GM18508 (cell line): ENCODE data around the gene ELAC2.
"Not testable (repeated sequence)": the region's sequence is repeated elsewhere in the genome, so short reads cannot be mapped to it uniquely, and the experiment has no call there.

Experiments
- ATAC-seq: cut with Tn5 transposase; IDR thresholded peaks from one replicate; pipeline ENCODE4 v1.9.1; 2021; ENCODE audit warnings: moderate number of reproducible peaks; ENCODE audit not compliant: insufficient read depth, unreplicated experiment

Gene ELAC2

GRCh38 chr17:12992676-12993075 lies 25.2 kb downstream of the ELAC2 start:
- no peak for ATAC-seq

- no peak for ATAC-seq
Observed at GRCh38 chr17:12990926-12991325, 26.9 kb downstream of the ELAC2 start.

- no peak for ATAC-seq
Observed at GRCh38 chr17:12990041-12990808, 27.6 kb downstream of the ELAC2 start.

GRCh38 chr17:12987120-12987519 lies 30.7 kb downstream of the ELAC2 start:
- ATAC-seq, result no peak

GRCh38 chr17:12985431-12986293 lies 32.2 kb downstream of the ELAC2 start:
- ATAC-seq, result no peak

- no peak for ATAC-seq
Observed at GRCh38 chr17:12983991-12984884, 33.6 kb downstream of the ELAC2 start.

GRCh38 chr17:12982224-12982623 lies 35.6 kb downstream of the ELAC2 start:
- ATAC-seq, result no peak

- ATAC-seq, result no peak
Observed at GRCh38 chr17:12979826-12980500, 37.9 kb downstream of the ELAC2 start.

- no peak for ATAC-seq
Observed at GRCh38 chr17:12979246-12979645, 38.6 kb downstream of the ELAC2 start.

GRCh38 chr17:12978787-12979186 lies 39.0 kb downstream of the ELAC2 start:
- ATAC-seq, result not testable (repeated sequence)

GRCh38 chr17:12977008-12977751 lies 40.6 kb downstream of the ELAC2 start:
- no peak for ATAC-seq

GRCh38 chr17:12974005-12974531 lies 43.8 kb downstream of the ELAC2 start:
- ATAC-seq, result no peak

- ATAC-seq, result no peak
Observed at GRCh38 chr17:12973496-12974004, 44.3 kb downstream of the ELAC2 start.

- ATAC-seq, result no peak
Observed at GRCh38 chr17:12967962-12968361, 49.9 kb downstream of the ELAC2 start.

GRCh38 chr17:12966413-12966812 lies 51.4 kb downstream of the ELAC2 start:
- no peak for ATAC-seq

- no peak for ATAC-seq
Observed at GRCh38 chr17:12965988-12966387, 51.8 kb downstream of the ELAC2 start.

GRCh38 chr17:12964840-12965239 lies 53.0 kb downstream of the ELAC2 start:
- no peak for ATAC-seq

GRCh38 chr17:12964162-12964561 lies 53.7 kb downstream of the ELAC2 start:
- no peak for ATAC-seq

GRCh38 chr17:12963505-12963904 lies 54.3 kb downstream of the ELAC2 start:
- no peak for ATAC-seq
